Measurements from ENCODE around the gene TOX3.

The TOX3 gene

GRCh38 chr16:52549011-52549692 lies 2.2 kb upstream of the TOX3 start:
- CTCF ChIA-PET = interaction anchor here (0.6 kb wide), 3 partner anchors 17 to 244 kb away, joined by 5 to 6 read pairs (median 5); no protein-coding TSS in a partner anchor
- no peak for DNase-seq (ENCODE audit: low spot score)
- no peak for TF ChIP-seq CTCF (conservative IDR thresholded peaks at IDR 0.05; ENCODE audit: low read depth)
- POLR2A ChIA-PET (ENCODE audit: low non-redundant PET) = no interaction called here
- H3K27ac ChIP-seq = no peak overlapping the region

GRCh38 chr16:52548261-52549010 lies 1.5 kb upstream of the TOX3 start:
- TF ChIP-seq CTCF (conservative IDR thresholded peaks at IDR 0.05; ENCODE audit: low read depth) = no peak
- POLR2A ChIA-PET (ENCODE audit: low non-redundant PET) = no interaction called here
- CTCF ChIA-PET = interaction anchor here (1.0 kb wide), 1 partner anchor 10 kb away, joined by 3 read pairs; no protein-coding TSS in a partner anchor
- no peak for DNase-seq (ENCODE audit: low spot score)
- no peak overlapping the region for H3K27ac ChIP-seq

GRCh38 chr16:52547834-52548215 lies 882 bp upstream of the TOX3 start:
- CTCF ChIA-PET = interaction anchor here (0.7 to 1.0 kb wide), 3 partner anchors 10 to 213 kb away, joined by 3 to 4 read pairs (median 3); no protein-coding TSS in a partner anchor
- H3K27ac ChIP-seq = no peak overlapping the region
- no peak for TF ChIP-seq CTCF (conservative IDR thresholded peaks at IDR 0.05; ENCODE audit: low read depth)
- POLR2A ChIA-PET (ENCODE audit: low non-redundant PET) = no interaction called here
- no peak for DNase-seq (ENCODE audit: low spot score)

GRCh38 chr16:52546291-52547003 lies 496 bp downstream of the TOX3 start:
- DNase-seq (ENCODE audit: low spot score) = no peak
- TF ChIP-seq CTCF (conservative IDR thresholded peaks at IDR 0.05; ENCODE audit: low read depth) = no peak
- H3K27ac ChIP-seq = no peak overlapping the region
- CTCF ChIA-PET = no interaction called here
- POLR2A ChIA-PET (ENCODE audit: low non-redundant PET) = no interaction called here

- ChIA-PET CTCF (no interaction called here), POLR2A (ENCODE audit: low non-redundant PET) (no interaction called here)
- DNase-seq (ENCODE audit: low spot score) = no peak
- TF ChIP-seq CTCF (conservative IDR thresholded peaks at IDR 0.05; ENCODE audit: low read depth) = no peak
- no peak overlapping the region for H3K27ac ChIP-seq
Observed at GRCh38 chr16:52545898-52546266, 1.1 kb downstream of the TOX3 start.

- POLR2A ChIA-PET (ENCODE audit: low non-redundant PET) = no interaction called here
- no peak for TF ChIP-seq CTCF (conservative IDR thresholded peaks at IDR 0.05; ENCODE audit: low read depth)
- H3K27ac ChIP-seq = no peak overlapping the region
- DNase-seq (ENCODE audit: low spot score) = no peak
- CTCF ChIA-PET = no interaction called here
Observed at GRCh38 chr16:52545222-52545897, 1.6 kb downstream of the TOX3 start.

Data from RWPE1 (cell line).